Ascending aorta (tissue), 2 donors: ENCODE measurements around the gene LHX2. TPM values are rescaled to one million over a fixed set of nuclear protein-coding genes. Genes with fewer than 3 reads are reported as not detected.

ENCODE experiments used
- DNase-seq, 2 donors: peaks; one replicate each; pipeline ENCODE4 v3.0.0-alpha.2; 2019; ENCODE audit warnings: low spot score in 2 of 2
- H3K27ac ChIP-seq, 2 donors: fragments of 200-600 bp; sonication (generic); one replicate each; pipeline ENCODE4 v1.5.1; 2016 to 2017; ENCODE audit warnings: mild to moderate bottlenecking in 1 of 2
- H3K27me3 ChIP-seq: fragments of 200-600 bp; sonication (generic); one replicate; pipeline ENCODE4 v1.5.1; 2017
- H3K36me3 ChIP-seq, 2 donors: fragments of 200-600 bp; sonication (generic); one replicate each; pipeline ENCODE4 v1.5.1; 2016
- H3K4me1 ChIP-seq, 2 donors: fragments of 200-600 bp; sonication (generic); one replicate each; pipeline ENCODE4 v1.5.1; 2016 to 2017; ENCODE audit warnings: mild to moderate bottlenecking in 1 of 2
- H3K4me3 ChIP-seq, 2 donors: fragments of 200-600 bp; sonication (generic); one replicate each; pipeline ENCODE4 v1.5.1; 2016 to 2017; ENCODE audit warnings: mild to moderate bottlenecking in 1 of 2
- H3K9me3 ChIP-seq, 2 donors: fragments of 200-600 bp; sonication (generic); one replicate each; pipeline ENCODE4 v1.5.1; 2016
- CTCF ChIP-seq, 3 experiments: fragments of 200-600 bp in 2 of 3; fragments of 450-650 bp in 1 of 3; sonication (generic) in 2 of 3; IDR thresholded peaks; one replicate each; pipeline ENCODE4 v1.5.1; 2016 to 2019; ENCODE audit warnings: antibody characterized with exemption in 3 of 3, mild to moderate bottlenecking in 1 of 3, moderate library complexity in 1 of 3
- intact Hi-C: fragments of 100-400 bp; cut with DNase I; formaldehyde crosslinking; loops from one replicate; pipeline ENCODE4 v1.15.1; 2023
- total RNA-seq: library from RNA; depleted of rRNA; stranded (reverse); fragments of >200 nt; gene quantifications from one replicate; pipeline ENCODE4 v1.1.0, GENCODE V29; 2016

The LHX2 gene
- total RNA-seq, 1 donor from 2014 or later, result not detected

GRCh38 chr9:124046189-124046588 is 34.6 kb downstream of the LHX2 start:
- TF ChIP-seq CTCF (IDR thresholded peaks at IDR 0.05), result no peak
- no peak for DNase-seq
- Histone ChIP-seq H3K4me3 (peak overlapping the region in 1 of 2 donors; percentile 62), H3K27me3 (peaks cover 8% of the 10 kb centered on the region), H3K9me3 (no peaks in the 10 kb centered on the region), H3K27ac (no peak overlapping the region), H3K36me3 (no peaks in the 10 kb centered on the region), H3K4me1 (peaks cover 3 to 18% of the 10 kb centered on the region in 2 donors)
- intact Hi-C loops, result no loop called here

- TF ChIP-seq CTCF (IDR thresholded peaks at IDR 0.05), result no peak
- H3K4me1 ChIP-seq, result peaks cover 0 to 11% of the 10 kb centered on the region in 2 donors
- DNase-seq, result no peak
- no peak overlapping the region for H3K27ac ChIP-seq
- H3K27me3 ChIP-seq, result peaks cover 8% of the 10 kb centered on the region
- no peaks in the 10 kb centered on the region for H3K9me3 ChIP-seq
- no peak overlapping the region for H3K4me3 ChIP-seq
- H3K36me3 ChIP-seq, result no peaks in the 10 kb centered on the region
- intact Hi-C loops, result no loop called here
Measured at GRCh38 chr9:124047251-124047672, 35.7 kb downstream of the LHX2 start.

- Histone ChIP-seq H3K27me3 (no peaks in the 10 kb centered on the region), H3K4me3 (no peak overlapping the region), H3K27ac (no peak overlapping the region), H3K4me1 (no peaks in the 10 kb centered on the region), H3K9me3 (no peaks in the 10 kb centered on the region), H3K36me3 (no peaks in the 10 kb centered on the region)
- intact Hi-C loops, result no loop called here
- no peak for TF ChIP-seq CTCF (IDR thresholded peaks at IDR 0.05)
- DNase-seq, result no peak
Measured at GRCh38 chr9:124050955-124051354, 39.4 kb downstream of the LHX2 start.

GRCh38 chr9:124052401-124052800 is 40.8 kb downstream of the LHX2 start:
- no peaks in the 10 kb centered on the region for H3K27me3 ChIP-seq
- DNase-seq, result no peak
- no peaks in the 10 kb centered on the region for H3K4me1 ChIP-seq
- TF ChIP-seq CTCF (IDR thresholded peaks at IDR 0.05), result no peak
- H3K4me3 ChIP-seq, result no peak overlapping the region
- H3K27ac ChIP-seq, result no peak overlapping the region
- intact Hi-C loops, result no loop called here
- no peaks in the 10 kb centered on the region for H3K36me3 ChIP-seq
- no peaks in the 10 kb centered on the region for H3K9me3 ChIP-seq

GRCh38 chr9:124054582-124055227 is 43.1 kb downstream of the LHX2 start:
- intact Hi-C loops, result no loop called here

More at GRCh38 chr9:124054582-124055227, 43.1 kb downstream of the LHX2 start:
- H3K4me3 ChIP-seq, result no peak overlapping the region
- H3K27me3 ChIP-seq, result no peaks in the 10 kb centered on the region
- no peak overlapping the region for H3K27ac ChIP-seq
- no peak for DNase-seq
- no peaks in the 10 kb centered on the region for H3K4me1 ChIP-seq
- no peaks in the 10 kb centered on the region for H3K36me3 ChIP-seq
- no peak for TF ChIP-seq CTCF (IDR thresholded peaks at IDR 0.05)
- no peaks in the 10 kb centered on the region for H3K9me3 ChIP-seq
